Pons (tissue), 1 donor: ENCODE results near the gene AGMO.

Experiments
- DNase-seq: peaks from one replicate; pipeline ENCODE4 v3.0.0-alpha.2; 2016; ENCODE audit warnings: low spot score

Gene AGMO

DNA sequence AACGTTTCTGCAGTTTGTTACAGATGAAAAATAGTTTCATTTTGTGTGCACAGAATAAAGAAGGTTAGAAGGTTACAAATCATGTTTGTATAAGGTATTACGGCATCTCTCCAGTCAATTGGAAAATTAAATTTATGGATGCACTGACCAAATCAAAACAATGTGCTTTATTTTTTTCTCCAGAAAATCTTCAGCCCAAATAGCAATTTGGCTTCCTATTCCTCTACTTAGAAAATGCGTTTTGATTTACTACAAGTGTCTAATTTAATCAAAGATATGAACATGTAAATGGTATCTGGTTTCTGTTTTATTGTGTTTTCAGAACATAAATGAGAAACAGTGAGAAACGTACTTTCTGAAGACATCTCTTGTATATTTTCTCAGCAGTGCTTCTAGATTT is 63.4 kb downstream of the AGMO start:
- DNase-seq: no peak

DNA sequence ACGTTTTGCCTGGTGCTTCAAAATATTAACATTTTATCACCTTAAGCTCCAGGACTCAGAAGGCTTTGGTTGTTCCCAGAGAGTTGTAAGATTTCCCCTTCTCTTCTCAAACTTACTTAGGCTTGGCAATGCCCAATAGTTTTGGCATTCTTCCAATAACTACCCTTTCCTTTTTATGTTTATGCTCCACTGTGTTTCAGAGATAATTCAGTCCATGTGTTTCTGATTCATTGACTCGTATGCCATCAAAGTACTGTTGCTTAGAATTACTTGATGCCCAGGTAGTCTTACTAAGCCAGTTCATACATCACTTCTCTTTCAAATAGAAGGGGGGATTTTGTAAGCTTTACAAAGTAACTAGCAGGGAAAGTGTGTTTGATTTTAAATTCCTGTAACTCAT is 66.6 kb downstream of the AGMO start:
- DNase-seq: no peak

DNA sequence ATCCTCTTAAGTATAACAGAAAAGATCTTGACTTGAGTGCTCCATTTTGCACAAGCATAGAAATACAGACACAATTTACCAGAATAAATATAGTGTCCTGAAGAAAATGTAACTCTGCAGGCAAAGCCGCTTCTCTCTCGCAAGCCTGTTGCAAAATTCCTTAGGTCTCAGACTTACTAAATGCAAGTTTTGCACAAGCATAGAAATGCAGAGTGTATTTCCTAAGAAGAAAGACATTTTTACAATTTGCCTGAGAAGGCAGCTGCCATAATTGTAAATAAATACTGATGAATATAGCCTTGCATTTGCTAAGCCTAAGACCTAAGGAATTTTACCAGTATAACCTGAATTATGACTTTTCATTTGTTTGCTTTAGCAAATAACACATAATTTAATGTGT is 67.1 kb downstream of the AGMO start:
- no peak for DNase-seq

DNA sequence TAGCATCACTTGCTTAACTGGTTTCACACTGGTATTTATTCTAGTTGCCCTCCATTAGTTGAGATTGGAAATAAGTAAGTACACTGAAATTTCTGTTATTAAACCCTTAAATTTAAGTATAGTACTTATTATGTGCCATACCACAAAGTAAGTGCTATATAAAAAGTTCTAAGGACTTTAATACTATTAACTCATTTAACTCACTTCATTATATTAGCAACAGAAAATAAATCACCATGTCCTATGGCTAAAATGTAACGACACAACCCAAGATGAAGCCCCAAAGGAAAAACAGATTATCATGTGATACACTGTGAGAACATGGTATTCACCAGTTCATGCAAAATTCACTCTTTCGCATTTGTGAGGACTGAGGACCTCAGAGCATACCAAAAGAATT is 70.5 kb downstream of the AGMO start:
- no peak for DNase-seq

DNA sequence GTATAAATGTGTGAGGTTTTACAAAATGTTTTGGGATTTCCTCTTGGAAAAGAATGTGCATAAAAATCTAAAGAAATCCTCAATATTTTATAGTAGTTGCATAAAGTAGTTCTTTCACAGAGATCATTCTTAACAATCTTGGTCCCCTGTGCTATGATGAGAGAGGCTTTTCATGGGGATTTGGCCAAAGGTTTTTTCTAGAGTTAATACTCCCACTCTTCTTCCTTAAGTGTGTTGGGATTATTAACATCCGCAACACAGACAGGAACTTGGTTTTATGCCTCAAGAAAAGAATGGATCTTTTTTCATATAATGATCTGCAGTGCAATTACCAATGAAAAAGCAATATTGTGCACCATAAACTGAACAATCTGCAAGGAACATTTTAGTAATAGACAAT is 71.5 kb downstream of the AGMO start:
- no peak for DNase-seq

DNA sequence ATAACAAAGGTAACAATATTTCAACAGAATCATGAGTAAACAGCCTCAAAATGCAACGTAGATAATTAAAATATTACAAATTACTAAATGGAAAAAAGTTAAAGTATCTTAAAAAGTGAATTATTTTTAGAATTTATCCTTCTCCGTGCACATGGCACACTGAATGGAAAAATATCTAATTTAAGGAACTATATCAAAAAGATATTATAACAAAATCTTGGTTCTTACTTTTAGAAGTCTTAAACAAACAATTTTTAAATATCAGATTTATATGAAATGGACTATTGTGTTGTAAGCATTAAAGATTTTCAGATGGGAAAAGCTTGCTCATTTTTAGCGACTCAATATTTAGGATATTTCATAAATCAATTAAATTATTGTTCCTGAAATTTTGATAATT is 72.0 kb downstream of the AGMO start:
- DNase-seq: no peak

DNA sequence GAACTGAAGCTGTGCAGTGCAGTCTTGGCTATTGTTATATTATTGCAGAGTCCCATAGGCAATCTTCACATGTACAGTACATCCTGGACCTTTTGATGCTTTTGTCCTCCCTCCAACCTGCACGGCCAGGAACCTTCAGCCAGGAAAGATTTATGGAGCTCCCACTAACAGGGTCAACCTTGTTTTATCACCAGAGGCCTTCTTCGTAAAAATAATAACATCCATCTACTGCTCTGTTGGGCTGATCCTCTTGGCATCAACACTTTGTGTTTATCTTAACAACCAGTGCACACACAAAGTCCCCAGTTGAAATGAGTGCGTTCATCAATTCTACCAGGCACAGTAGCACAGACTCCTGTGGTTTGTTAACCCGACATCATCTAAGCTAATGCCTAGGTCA is 72.4 kb downstream of the AGMO start:
- no peak for DNase-seq

DNA sequence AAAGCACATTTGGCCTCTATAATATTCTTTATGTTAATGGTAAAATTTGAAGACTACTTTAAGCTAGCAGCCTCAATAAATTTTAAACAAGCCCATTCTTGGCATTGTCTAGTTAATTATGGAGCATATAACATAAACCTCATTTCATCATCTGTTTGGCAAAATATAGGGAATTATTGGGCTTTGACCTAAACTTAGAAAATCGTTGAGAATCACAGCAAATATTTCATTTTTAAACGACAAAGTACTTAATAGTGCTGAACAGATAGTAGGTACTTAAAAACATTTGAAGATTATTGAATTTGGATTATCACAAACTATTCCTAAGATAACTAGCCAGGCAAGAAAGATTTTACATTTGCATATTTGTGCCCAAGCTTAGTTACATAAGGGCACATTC is 73.4 kb downstream of the AGMO start:
- no peak for DNase-seq

DNA sequence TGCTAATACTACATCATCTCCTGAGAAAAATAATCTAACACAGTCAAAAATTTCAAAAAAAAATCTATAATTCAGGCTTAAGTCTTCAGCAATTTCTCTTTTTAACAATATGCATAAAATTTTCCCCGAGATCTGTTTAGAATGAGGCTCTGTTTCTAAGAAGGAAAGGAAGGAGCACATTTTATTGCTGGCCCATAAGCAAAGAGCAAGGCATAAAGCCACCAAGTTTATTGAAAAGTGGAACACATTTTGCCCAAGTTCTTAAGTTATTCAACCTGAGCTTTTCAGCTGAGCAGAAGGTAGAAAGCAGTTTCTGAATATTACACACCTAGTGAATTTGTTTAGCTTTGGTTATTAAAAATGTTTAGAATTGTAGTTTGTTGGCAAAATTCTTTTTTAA is 73.9 kb downstream of the AGMO start:
- no peak for DNase-seq

DNA sequence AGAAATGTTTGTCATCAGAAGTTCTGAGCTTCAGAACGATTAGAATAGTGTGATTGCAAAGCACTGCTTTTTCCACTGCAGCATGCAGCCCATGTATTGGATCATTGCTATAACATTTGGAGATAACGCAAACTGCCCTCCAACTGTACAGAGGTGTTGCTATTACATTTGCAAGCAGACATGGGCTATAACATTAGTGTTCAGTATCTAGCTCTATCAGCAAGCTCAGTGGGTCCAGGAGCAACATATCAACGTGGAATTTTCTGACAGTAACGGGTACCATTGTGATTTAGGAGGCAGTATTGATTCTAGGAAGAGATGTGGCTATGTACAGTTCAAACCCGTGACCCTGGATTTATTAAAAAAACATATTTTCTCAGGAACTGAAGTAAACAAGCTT is 75.8 kb downstream of the AGMO start:
- DNase-seq: no peak

DNA sequence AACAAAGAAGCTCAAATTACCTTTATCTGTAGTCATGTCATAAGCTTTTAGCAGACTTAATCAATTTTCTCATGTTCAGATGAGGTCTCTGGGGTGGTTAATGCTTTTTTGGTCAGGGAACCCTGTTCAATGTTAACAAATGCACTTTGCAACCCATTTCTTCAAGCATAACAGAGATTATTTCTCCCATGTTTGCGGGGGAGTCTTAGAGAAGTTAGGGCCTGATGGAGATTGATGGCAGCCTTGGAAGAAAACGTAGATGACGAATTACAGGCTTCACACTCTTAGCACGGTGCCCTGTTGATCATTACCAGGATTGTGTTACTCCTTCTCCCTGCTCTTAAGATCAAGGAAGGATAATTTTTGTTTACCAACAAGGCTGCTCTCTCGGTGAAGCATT is 76.4 kb downstream of the AGMO start:
- DNase-seq: no peak

DNA sequence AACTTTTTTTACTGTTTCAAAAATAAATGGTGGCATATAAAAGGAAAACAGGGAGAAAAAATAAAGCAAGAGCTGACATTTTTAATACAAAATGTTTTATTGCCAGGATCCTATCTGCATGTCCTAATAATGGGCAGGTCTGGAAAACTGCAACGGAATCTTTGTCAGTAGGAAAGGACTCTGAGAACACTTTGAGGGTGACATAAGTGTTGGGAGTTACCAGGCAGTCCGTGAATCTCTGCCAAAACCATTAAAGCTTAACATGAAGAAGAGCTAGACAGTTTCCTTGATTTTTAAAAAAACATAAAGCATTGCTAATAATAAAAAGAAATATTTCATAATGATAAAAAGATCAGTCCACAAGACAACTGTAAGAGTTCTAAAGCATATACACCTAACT is 80.7 kb downstream of the AGMO start:
- DNase-seq: no peak

DNA sequence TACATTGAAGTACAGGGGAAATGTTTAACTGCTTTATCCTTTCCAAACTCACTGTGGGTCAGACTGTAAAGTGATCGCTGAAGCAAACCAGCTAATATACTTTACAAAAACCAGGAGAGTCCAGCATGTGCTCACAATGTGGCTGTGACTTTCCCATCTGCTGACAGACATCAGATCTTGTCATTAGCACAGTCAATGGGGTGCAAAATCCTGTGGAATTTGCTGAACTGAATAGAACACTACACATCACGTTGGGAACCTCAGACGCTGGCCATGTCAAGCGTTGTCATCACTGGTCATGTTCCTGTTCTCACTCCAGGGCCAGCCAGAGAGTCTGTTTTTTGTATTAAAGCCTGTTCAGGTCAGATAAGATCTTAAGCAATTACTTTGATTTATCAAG is 83.4 kb downstream of the AGMO start:
- DNase-seq: no peak

DNA sequence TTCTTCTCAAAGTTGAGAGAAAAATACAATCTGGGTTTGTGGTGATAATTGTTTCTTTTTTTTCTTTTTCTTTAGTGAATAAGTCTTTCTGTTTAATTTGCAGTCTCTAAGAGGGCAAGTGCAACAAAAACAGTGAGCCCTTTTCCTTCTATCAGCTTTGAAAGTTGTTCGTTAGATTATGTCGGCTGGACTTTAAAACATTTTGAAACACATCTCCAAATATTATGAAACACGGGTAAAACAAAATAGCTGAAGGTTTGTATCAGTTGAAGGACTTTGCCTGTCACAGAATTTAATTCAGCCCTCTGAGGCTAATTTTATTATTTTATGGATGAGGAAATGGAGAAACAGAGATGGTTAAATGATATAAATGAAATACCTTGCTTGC is 85.3 kb downstream of the AGMO start:
- DNase-seq: no peak

DNA sequence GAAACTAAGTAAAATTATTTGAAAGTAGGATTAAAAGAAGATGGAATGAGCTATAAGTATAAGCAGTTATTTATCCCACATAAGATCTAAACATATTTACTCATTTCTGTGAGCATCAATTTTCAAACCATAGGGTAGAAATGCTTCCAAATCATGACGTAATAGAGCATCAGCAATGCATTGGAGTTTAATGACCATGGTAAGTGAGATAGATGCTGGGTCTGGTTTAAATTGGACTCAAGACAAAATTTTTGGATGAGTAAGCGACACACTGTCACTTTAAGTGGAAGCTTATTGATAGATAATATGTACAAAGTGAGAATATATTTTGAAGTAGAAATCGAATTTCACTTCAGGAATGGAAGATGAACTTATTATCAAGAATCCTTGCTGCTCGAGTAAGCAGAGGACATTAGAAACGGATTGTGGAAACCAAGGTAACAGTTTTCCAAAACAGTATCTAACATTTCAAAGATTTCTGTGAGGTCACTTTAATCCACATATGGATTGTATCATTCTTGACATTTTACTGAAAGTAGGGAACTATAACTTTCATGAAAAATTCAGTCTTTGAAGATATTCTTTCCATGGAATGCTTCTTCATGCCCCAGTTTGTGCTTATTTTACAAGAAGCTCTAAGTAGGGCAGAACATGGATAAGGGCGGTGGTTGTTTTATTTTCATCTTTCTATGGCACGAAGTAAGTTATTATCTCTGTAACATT is 85.8 kb downstream of the AGMO start:
- no peak for DNase-seq

DNA sequence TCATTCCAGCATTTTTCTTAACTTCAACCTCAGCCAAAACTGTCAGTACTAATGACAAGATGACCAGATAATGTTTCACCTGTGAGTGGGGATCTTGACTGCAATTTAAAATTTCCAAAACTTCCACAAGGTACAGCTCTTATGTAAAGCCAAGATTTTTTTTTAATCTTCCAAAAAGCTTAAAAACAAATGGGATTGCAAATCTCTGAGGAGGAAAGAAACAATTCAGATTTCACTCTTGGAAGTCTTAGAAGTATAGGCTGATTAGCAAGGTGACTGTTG is 90.2 kb downstream of the AGMO start:
- no peak for DNase-seq

DNA sequence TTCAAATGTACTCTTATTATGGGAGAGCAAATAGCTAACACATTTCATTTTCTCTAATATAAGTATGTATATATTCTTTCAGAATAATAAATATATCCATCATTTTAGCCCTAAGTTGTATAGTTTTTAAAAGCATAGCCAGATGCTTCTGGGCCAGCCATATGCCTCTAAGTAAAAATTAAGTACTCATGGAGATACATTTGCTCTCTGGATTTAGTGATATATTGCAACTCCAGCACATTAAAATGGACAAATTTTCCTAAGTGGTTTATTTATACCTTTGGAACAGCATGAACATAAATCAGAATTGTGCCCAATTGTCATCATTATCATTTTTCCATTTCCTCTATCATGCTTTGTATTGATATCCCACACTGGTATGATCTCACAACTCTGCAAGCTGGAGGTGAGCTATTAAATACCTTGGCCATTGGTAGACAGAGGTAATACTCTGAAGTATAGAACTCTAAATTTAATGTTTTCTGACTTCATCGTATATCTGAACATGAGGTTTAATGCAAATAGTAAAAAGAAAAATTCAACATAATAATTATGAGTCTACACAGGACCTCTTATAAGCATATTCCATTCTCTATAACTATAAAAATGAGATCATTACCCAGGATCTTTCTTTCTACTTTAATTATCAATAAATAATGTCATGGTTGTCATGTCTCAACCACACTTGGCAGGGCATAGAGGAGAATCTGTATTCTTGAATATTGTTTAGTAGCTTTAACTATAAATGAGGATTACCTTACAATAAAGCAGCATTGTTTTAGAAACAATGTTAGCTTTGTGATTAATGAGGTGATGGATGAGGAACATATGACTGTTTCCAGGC is 90.8 kb downstream of the AGMO start:
- DNase-seq: no peak

DNA sequence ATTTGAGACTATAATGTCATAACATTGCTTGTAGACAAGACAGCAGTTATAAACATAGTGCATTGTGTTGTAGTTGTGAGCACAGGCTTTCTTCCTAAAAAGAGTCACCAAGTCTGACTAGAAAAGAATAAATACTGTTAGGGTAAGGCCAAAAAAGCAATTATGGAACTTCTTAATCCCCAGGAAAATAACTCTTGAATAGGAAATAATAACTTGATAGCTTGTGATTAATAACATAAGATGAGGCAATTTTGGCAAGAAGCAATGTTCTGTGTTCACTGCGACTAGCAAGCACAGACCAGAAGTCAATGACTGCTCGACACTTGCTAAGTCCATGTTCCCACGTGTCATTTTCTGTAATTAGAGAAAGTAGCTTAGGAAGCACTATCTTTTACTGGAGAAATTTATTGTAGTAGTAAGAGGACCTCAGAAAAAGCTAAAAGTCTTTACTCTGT is 97.1 kb downstream of the AGMO start:
- DNase-seq: no peak

DNA sequence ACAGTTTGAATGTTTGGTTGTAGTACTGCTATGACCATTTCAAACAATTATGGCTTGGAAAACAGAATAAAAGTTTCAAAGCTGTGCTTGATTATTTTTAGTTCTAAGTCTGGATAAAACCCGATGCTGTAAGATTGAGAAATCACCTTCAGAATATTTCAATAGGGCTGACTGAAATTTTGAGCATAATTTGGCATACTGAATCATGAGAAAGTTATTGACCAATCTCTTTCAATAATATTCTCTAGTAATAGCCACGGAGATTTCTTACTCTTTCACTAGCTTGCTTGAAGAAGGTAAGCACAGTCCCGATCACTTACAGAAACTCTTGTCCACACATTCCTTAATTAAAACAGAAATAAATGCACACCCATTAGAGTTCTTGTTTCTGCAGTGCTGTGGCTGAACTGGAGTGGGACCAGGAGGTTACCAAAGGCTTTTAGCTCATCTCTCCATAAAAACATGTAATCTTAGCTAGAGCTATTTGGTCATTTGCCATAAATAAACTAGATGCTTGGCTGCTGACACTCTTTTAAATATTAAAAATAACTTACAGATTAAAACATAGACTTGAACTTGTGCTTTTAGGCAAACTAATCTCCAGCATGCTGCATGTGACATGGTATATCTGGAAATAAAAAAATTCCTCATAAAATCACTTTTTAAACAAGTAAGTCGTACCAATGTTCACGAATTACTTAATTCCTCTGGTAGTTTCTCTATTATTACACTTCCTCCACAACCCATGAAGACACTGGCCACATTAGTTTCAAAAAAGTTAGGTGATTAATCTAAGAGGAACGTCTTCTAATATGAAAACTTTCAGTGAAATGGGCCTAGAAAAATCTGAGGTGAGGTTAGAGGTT is 97.8 kb downstream of the AGMO start:
- no peak for DNase-seq

DNA sequence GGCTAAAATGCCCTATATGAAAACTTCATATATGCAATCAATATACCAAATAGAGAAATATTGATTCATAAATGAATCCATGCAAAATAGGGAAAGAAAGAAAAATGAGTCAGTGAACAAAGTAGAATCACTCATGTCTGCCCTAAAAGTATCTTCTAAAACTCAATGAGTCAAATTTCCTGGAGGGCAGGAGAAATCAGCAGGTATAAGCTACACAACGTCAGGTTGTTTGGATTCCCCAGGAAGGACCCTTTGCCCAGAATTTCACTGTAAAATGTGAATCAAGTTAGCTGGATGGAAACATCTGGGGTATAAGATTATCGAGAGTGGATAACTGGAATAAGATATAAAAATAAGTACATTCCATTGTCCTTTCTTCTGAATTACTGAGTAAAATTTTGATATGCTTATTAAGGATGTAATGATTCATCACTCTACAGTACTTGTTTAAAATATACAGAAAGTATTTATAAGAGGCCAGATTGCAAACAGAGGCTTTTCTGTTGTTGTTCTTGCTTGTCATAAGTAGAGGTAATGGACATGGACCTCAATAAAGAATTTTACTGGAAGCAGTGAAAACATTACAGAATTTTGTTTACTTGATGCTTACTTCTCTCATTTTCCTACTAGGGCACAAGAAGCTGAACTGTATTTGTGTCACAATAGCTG is 99.0 kb downstream of the AGMO start:
- DNase-seq: no peak

DNA sequence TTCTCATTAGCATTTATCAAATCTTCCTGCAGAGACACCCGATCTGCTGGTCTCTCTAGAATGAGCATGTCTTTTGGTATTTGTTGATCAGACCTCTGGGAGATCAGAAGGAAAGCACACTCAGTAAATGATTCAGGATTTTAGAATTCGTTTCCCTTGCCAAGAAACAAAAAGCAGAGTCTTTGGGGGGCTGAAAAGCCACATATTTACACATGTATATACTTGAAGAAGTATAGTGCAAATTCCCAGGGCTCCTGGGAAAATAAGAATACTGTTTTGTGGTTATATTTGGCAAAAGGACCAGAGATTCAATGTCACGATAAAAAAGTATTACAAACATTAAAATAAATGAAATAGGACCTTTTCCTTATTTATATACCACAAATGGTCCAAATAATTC is 100.2 kb downstream of the AGMO start:
- DNase-seq: no peak

DNA sequence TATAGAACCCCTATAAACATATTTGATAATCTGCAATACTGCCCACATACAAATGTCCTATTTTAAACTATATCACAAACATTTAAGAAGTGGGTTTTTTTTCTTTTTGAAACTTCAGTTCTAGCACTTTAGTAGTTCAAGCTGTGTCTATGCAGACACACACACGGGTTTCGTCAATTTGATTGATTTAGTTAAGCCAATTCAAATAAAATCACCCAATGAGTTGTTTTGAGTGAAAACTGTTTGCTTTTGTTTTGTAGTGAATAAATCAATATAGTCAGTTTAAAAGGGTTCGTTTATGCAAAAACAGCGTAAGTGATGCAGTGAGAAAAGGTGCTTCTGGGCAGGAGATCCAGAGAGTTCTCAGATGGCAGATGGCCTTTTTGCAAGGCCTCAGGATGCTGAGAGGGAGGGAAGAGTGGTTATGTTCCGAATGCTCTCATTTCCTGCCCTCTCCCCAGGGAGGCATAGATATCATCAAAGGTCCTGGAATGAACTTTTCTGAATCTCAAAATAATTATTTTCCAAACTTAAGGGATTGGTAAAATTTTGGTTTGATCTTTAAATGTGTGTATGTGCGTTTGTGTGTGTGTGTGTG is 102.7 kb downstream of the AGMO start:
- DNase-seq: no peak
